CD4-positive, alpha-beta T cell treated with Interleukin-12 subunit alpha and Interleukin-12 subunit beta, for 1 hour (primary cell): ENCODE data around the gene MAGIX.
"Not testable (repeated sequence)": the region's sequence is repeated elsewhere in the genome, so short reads cannot be mapped to it uniquely, and the experiment has no call there.

Experiments used
- DNase-seq: peaks from one replicate; pipeline ENCODE4 v3.0.0-alpha.2; 2020

Gene MAGIX

DNA sequence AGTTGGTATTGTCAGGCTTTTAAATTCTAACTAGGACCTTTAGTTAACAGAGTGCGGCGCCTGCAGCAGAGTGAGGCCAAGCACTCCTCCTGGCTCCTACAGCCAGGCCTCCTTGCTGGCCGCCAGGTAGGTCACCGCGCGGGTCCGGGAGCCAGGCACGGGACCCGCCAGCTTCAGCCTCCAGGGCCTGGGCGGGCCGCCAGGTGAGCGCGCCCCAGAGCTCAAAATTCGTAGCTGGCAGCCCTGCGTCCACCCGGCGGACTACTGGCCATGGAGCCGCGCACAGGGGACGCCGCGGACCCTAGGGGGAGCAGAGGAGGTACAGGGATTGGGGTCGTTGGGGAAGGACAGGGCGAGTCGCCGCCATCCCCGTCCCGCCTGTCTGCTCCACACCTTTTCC lies at the start of gene MAGIX:
MAGIX (plus strand) TSS at position 139 of the 400 bp plus-strand sequence; CDS start at position 271, 132 bp downstream.
- no peak for DNase-seq

DNA sequence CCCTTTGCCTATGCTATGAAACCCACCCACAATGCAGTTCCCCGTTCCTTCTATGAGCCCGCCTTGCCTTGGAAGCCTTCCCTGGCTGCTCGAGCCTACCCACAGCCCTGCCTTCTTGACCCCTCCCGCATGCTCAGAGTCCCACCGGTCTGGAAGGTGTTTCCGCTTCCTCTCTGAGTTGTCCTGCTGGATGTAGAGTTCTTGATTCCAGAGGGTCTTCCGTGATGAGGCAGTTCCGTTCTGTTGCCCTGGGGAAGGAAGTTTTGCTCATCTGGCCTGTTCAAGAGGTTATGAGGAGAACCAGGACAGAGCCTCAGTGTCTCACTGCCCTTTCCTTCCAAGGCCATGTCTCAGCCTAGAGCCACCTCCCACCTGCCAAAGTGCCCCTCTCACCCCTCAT lies 46.5 kb upstream of the MAGIX start:
- DNase-seq: no peak

DNA sequence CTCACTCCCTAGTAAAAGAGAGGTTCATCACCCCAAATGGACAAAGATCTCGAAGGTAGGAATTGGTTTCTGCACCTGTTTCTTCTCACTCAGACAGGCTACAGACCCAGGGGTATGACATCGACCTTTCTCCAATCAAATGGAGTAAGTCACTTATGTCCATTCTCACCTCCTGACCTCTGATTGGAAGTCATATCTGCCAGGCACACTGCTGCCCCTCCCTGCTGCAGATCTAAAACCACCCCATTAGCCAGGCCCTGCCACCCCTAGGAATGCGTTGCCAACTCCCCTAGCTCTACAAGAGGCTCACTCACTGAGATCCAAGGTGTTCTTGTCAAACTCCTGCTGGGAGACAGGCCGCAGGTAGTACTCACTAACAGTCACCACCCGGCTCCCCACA lies 45.8 kb upstream of the MAGIX start:
- no peak for DNase-seq

DNA sequence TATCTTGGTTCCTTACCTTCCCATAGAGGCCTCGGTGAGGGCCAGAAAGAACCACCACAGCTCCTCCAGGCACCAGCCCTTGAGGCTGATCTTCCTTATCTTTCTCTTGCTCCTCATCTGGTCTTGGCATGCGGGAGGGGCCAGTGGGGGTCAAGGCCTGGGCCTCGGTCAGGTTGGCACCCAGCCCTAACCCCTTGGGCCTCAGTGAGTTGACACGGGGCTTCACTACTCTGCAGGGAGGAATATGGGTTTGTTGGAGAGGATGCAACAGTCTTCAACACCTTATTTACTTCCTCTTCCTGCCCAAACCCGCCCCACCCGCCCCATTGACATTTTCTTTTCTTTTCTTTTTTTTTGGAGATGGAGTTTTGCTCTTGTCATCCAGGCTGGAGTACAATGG lies 45.0 kb upstream of the MAGIX start:
- DNase-seq: no peak

DNA sequence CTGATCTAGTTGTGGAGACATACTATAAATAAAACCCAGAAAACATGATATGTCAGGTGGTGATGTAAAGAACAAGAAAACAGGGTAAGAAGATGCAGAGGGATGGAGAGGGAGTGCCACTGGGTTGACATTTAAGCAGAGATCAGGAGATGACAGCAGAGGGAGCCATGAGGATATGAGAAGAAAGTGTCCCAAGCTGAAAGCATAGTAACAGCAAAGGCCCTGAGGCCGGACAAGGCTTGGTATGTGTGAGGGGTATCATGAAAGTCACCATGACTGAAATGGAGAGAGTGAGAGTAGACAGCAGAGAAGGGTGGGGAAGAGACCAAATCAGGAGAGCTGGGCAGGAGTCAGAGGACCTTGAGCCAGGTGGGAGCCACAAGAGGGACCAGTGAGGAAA lies 42.5 kb upstream of the MAGIX start:
- no peak for DNase-seq

DNA sequence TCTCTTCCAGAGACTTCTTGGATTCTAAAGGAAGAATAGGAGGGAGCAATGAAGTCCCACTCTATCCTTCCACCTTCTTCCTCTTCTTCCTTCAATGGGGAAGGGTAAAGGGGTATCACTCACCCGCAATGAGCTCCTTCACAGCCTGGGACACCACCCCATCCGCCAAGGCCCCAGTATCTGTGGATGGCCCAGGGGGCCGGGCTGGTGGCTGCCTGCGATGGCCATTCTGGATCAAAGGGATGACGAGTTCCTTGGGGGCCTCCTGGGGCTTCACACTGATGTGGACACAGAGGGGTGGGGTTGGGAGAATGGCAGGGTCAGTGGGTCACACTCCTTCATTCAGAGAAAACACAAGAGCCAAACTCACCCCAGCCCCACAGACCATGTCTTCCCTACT lies 40.1 kb upstream of the MAGIX start:
- DNase-seq: no peak

DNA sequence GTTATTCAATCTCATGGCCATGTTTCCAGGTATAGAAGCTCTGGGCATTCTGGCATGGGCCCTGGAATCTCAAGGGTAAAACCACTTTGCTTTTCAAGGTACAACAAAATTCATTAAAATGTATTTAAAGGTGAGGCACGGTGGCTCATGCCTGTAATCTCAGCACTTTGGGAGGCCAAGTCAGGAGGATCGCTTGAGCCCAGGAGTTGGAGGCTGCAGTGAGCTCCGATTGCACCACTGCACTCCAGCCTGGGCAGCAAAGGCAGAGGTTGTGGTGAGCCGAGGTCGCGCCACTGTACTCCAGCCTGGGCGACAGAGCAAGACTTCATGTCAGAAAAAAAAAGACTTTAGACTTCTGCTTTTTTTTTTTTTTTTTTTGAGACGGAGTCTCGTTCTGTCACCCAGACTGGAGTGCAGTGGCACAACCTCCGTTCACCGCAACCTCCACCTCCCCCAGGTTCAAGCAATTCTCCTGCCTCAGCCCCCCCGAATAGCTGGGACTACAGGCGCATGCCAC lies 34.8 kb upstream of the MAGIX start:
- not testable (repeated sequence) for DNase-seq

DNA sequence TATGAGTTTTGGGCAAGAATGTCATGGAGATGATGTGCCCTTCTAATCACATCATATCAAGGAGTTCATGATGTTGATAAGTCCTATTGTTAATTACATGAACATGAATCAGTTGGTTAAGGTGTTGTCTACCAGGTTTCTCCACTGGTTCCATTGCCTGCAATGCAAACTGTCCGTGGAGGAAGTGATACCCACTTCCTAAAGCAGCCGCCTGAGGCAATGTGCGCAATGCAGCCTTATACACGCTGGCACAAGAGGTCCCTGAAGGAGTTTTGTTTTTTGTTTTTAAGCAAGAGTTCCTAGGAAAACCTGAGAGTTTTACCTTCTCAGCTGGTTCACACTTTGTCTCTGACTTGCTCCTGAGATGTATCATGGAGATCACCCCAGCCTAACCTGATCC lies 33.1 kb upstream of the MAGIX start:
- no peak for DNase-seq

DNA sequence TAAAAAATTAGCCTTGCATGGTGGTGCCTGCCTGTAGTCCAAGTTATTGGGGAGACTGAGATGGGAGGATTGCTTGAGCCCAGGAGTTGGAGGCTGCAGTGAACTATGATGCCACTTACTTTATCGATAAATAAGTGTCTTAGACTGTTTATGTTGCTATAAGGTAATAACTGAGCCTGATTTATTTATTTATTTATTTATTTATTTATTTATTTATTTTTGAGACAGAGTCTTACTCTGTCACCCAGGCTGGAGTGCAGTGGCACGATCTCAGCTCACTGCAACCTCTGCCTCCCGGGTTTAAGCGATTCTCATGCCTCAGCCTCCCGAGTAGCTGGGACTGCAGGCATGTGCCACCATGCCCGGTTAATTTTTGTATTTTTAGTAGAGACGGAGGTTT lies 30.3 kb upstream of the MAGIX start:
- DNase-seq: not testable (repeated sequence)

DNA sequence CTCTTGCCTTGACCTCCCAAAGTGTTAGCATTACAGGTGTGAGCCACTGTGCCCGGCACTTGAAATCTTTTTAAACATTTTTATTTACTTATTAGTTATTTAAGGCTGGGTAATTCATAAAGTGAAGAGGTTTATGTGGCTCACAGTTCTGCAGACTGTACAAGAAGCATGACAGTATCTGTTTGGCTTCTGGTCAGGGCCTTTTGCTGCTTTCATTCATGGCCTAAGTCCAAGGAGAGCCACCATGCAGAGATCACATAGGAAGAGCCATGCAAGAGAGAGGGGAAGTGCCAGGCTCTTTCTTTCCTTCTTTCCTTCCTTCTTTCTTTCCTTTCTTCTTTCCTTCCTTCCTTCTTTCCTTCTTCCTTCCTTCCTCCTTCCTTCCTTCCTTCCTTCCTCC lies 28.8 kb upstream of the MAGIX start:
- DNase-seq: no peak

DNA sequence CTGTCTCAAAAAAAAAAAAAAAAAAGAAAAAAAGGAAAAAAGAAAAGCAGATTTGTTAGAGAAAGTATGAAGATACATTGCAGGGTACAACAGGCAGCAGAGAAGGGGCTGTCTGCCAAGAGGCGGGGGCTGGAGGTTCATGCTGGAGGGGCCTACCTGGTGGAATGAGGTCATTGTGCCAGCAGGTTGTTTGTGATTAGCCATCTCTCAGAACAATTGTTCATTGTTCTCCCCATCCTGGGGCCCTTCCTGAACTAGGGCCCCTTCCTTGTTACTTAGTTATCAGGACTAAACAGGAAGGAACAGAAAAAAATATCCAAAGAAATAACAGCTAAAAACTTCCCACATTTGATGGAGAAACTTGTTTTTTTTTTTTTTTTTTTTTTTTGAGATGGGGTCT lies 25.1 kb upstream of the MAGIX start:
- DNase-seq: no peak

DNA sequence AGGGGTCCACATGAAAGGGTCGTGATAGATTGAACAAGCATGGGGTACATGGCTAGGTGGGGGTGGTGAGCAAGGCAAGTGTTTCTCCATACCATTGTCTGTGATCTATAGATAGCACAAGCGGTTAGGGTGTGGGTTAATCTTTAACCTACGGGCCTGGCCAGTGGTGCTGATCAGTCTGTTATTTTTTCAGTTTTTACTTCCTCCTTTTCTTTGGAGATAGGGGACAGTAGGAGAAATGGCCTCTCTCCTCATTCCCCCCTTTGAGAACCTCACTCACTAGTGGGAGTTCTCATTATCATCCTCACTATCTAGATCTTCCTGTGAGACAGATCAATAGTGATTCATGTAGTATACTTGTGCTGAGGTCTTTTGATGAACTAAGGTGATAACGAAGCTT lies 22.8 kb upstream of the MAGIX start:
- DNase-seq: no peak

DNA sequence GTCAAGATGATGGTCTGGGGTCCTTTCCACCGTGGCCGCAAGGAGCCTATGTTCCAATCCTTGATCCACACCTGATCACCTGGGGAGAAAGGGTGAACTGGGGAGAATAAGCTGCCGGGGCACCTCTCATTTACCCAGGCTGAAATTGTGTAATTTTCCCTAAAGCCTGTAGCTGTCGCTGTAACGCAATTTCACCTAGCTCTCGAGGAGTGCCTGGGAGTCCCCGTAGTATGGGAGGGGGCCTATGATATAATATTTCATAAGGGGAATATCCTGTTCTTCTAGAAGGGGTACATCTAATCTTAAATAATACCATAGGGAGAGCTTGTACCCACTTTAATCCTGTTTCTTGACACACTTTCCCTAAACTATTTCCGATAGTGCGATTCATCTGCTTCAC lies 20.3 kb upstream of the MAGIX start:
- peak; percentile 11 for DNase-seq

DNA sequence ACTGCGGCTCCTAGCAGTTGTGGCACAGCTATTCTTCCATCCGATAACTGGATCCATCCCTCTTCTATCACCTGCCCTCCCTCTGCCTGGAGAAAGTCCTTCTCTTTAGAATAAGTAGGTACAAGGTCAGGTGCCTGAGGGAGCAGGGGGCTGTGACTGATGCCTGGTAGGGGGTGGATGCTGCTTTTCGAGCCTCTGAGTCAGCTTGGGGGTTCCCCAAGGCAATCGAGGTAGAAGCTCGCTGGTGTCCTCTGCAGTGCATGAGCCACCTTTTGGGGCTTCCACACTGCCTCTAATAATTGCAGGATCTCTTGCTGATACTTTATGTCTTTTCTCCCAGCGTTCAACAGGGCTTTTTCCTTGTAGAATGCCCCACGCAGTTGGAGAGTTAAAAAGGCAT lies 19.4 kb upstream of the MAGIX start:
- not testable (repeated sequence) for DNase-seq

DNA sequence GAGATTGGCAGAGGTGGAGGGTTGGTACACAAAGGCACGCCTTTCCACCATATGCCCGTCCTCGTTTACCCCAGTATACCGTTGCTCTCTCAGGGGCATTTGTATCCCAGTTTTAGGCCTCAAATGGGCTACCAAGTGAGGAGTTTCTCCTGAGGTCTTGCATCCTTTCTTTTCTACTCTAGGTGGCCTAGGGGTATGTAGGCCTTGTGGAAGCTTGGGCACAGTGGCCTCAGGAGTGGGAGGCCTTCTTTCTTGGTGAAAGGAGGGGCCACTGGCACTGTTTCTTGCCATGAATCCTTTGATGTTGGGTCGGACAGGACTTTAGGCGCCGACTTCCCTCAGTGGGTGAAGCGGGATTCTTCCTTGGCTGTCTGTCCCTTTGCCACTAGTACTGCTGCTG lies 15.3 kb upstream of the MAGIX start:
- DNase-seq: no peak

DNA sequence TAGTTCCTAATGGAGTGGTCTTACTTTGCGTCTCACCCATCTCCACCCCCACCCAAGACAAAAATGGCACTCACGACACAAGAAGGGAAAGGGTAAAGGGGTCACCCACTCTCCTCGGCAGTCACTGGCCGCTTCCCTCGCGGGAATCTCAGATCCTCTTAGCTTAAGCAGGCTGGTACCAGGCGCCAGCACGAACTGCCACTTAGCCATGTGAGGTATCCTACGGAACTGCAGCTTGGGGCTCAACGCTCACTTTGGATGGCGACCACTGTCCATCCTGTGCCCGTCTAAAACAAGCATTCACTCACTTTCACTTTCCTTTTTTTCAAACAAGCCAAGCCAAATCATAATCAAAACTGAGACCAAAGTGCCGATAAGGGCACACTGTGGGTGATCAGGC lies 14.6 kb upstream of the MAGIX start:
- no peak for DNase-seq

DNA sequence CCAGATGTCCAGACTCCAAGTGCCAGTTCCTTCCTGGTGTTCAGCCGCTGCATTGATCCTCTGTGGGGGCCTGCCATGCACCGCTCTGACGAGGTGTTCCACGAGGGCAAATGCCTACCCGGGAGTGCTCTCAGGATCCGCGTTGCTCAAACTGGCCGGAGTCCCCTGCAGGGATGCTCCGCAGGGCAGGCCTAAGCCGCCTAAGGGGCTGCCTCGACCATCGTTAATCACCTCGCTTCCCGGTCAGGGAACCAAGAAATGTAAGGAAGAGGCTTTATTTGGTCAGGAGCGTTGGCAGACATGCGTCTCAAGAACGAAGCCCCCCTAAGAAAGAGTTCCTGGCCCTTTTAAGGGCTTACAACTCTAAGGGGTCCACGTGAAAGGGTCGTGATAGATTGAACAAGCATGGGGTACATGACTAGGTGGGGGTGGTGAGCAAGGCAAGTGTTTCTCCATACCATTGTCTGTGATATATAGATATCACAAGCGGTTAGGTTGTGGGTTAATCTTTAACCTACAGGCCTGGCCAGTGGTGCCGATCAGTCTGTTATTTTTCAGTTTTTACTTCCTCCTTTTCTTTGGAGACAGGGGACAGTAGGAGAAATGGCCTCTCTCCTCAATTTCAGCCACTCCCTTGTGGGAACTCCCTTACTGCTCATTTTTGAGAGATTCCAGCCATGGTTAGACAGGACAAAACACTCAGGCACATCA lies 14.0 kb upstream of the MAGIX start:
- not testable (repeated sequence) for DNase-seq

DNA sequence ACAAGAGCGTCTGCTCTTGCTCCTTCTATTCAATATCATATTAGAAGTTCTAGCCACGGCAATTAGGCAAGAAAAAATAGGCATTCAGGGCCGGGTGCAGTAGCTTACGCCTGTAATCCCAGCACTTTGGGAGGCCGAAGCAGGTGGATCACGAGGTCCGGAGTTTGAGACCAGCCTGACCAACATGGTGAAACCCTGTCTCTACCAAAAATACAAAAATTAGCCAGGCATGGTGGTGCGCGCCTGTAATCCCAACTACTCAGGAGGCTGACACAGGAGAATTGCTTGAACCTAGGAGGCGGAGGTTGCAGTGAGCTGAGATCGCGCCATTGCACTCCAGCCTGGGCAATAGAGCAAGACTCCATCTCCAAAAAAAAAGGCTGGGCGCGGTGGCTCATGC lies 13.3 kb upstream of the MAGIX start:
- DNase-seq: not testable (repeated sequence)

DNA sequence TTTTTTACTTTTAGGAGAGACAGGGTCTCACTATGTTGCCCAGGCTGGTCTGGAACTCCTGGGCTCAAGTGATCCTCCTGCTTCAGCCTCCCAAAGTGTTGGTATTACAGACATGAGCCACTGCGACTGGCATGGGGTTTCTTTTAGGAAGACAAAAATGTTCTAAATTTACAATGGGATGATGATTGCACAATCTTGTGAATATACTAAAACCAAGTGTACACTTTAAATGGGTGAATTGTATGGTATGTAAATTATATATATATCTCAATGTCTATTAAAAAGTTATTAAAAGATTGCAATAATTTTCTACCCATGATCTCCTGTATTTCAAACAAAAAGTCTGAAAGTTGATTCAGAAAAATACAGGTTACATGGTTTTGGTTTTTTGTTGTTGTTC lies 9.1 kb upstream of the MAGIX start:
- no peak for DNase-seq

DNA sequence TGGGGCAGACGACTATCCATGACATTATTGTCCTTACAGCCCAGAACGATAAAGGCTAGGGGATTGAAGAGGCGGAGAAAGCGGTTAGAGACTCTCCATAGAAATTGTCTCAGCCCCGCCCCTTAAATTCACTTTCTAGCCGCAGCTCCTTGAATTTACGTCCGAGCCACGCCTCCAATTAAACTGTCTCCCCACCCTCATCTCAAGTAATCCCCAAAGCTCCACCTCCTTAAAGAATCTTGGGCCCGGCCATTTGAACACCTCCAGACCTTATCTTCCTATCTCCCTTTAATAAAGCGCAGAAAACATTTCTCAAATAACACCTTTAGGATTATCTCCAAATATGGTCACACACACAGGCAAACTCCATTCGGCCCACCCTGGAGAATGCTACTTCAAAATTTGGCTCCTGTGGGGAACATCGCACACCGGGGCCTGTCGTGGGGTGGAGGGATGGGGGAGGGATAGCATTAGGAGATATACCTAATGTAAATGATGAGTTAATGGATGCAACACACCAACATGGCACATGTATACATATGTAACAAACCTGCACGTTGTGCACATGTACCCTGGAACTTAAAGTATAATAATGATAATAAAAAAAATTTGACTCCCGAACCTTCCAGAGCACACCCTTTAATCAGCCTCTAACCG lies 7.2 kb upstream of the MAGIX start:
- DNase-seq: peak; percentile 60

DNA sequence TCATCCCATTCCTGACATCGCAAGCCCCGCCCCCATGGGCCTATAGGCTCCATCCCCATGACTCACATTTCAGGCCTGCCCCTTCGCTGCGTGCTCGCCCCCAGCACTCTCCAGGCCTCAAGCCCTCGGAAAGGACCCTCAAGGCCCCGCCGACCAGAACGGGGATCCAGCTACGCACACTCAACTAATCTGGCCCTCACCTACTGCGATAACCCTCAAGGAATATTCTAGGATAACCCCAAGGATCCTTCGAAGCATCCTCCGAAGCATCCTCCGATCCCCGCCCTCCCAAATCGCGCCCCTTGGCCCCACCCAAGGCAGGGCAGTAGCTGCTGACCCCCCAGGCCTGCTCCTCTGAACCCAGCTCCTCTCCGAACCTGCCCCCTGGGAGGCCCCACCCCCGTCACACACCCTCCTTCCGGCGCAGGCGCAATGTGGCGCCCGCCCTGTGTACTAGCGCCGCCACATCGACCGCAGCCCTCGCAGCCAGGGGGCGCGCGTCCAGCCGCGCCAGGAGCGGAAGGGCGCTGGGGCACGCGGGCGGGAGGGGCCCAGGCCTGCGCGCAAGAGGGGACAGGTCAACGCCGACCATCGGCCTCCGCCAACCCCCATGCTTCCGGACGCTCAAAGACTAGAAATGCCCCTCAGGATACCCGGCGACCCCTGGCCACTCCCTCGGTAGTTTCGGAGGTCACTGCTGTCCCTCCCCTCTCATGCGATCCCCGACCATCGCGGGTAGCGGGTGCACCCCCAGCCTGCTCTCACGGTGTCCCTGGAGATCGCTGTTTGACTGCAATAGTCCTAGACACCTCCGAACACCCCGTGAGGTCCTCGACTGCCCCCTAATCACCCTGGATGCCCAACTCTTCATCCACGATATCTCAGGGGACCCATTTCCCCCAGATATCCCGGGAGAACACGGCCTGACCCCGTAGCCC lies 6.4 kb upstream of the MAGIX start:
- peak; percentile 88 for DNase-seq

DNA sequence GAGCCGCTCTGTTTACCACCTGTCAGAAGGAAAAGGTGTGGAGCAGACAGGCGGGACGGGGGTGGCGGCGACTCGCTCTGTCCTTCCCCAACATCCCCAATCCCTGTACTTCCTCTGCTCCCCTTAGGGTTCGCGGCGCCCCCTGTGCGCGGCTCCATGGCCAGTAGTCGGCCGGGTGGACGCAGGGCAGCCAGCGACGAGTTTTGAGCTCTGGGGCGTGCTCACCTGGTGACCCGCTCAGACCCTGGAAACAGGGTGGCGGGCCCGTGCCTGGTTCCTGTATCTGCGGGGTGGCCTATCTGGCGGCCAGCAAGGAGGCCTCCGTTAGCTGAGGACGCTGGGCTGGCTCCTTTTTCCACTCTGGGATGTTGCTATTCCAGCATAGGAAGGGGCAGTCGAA lies 5.4 kb upstream of the MAGIX start:
- DNase-seq: no peak

DNA sequence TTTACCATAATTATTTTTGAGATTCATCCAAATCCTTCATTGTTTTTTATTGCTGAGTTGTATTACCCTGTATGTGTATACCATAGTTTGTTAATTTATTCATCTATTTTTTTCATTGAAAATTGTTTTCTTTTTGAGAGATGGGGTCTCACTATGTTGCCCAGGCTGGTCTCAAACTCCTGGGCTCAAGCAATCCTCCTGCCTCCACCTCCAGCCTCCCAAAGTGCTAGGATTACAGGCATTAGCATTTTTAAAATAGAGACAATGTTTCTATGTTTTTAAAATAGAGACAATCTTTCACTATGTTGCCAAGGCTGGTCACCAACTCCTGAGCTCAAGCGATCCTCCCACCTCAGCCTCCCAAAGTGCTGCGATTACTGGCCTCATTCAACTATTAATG lies 1.6 kb upstream of the MAGIX start:
- DNase-seq: no peak

DNA sequence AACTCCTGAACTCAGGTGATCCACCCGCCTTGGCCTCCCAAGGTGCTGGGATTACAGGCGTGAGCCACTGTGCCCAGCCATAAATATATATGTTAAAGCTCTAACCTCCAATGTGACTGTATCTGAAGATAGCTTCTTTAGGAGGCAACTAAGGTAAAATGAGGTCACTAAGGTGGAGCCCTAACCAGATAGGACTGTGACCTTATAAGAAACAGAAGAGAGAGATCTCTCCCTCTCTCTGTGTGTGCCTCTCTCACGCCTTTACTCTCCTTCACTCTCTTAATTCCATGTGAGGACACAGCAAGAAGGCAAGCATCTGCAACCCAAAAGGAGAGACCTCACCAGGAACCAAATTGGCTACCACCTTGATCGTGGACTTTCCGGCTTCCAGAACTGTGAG lies 926 bp upstream of the MAGIX start:
- no peak for DNase-seq
